ENCODE results near the gene KDM3B. TPM values are rescaled to one million over a fixed set of nuclear protein-coding genes. Genes with fewer than 3 reads are reported as not detected.

KDM3B gene
- total and polyA plus RNA-seq, 2 of the 8 experiments (the other 6 are each of a cell fraction or from before 2014, with no cell fraction given): 27.1 to 78.1 TPM

GRCh38 chr5:138386290-138386689 lies 33.8 kb downstream of the KDM3B start:
- Histone ChIP-seq H3K4me1 (replicated peaks in 1 of 4; ENCODE audit: control insufficient read depth in 3 of 4, insufficient read depth in 4 of 4, low read length in 3 of 4) (no peaks in the 10 kb centered on the region), H3K27me3 (replicated peaks in 1 of 4; ENCODE audit: control insufficient read depth in 3 of 4, extremely low read depth in 1 of 4, insufficient read depth in 3 of 4, low read length in 3 of 4) (no peaks in the 10 kb centered on the region), H3K4ac (replicated peaks; ENCODE audit: insufficient read length, low read depth, low read length) (no peak overlapping the region), H3K36me3 (ENCODE audit: control insufficient read depth in 2 of 4, insufficient read depth in 4 of 4, low read length in 3 of 4) (peaks cover 12 to 49% (median 21%) of the 10 kb centered on the region in 4 experiments), H3K79me2 (ENCODE audit: control insufficient read depth in 1 of 2, insufficient read depth in 2 of 2, low read length in 2 of 2) (no peaks in the 10 kb centered on the region), H4K91ac (replicated peaks; ENCODE audit: insufficient read length, low read length) (no peak overlapping the region), H4K5ac (ENCODE audit: insufficient read length, low read depth, low read length) (no peak overlapping the region), H2BK15ac (ENCODE audit: low read length) (no peak overlapping the region), H2BK12ac (ENCODE audit: low read depth, low read length) (no peak overlapping the region), H3K14ac (ENCODE audit: insufficient read length) (no peak overlapping the region), H2BK5ac (ENCODE audit: low read depth, low read length) (no peak overlapping the region), H3K18ac (ENCODE audit: extremely low read depth, low read length) (no peak overlapping the region), H2BK20ac (ENCODE audit: low read length) (no peak overlapping the region), H2AK5ac (ENCODE audit: low read depth, low read length) (no peak overlapping the region), H2BK120ac (replicated peaks; ENCODE audit: low read depth, low read length) (no peak overlapping the region), H3K79me1 (ENCODE audit: low read depth, low read length) (no peaks in the 10 kb centered on the region), H3K9ac (replicated peaks in 1 of 4; ENCODE audit: extremely low read depth in 1 of 4, low read depth in 3 of 4, low read length in 3 of 4) (no peak overlapping the region), H3K23me2 (ENCODE audit: low read depth, low read length) (no peaks in the 10 kb centered on the region), H3K4me3 (ENCODE audit: extremely low read depth in 1 of 4, insufficient read depth in 2 of 4, low read depth in 3 of 4, low read length in 4 of 4) (no peak overlapping the region), H3K27ac (ENCODE audit: low read depth, low read length) (no peak overlapping the region), H4K8ac (ENCODE audit: extremely low read depth, insufficient read depth, low read length) (no peak overlapping the region), H3K23ac (ENCODE audit: insufficient read length) (no peak overlapping the region), H4K20me1 (replicated peaks in 1 of 2; ENCODE audit: control insufficient read depth in 1 of 2, insufficient read depth in 2 of 2, low read length in 2 of 2) (peaks cover 0 to 2% of the 10 kb centered on the region in 2 experiments), H3K56ac (replicated peaks; ENCODE audit: insufficient read length, low read depth, low read length) (no peak overlapping the region), H3K4me2 (ENCODE audit: insufficient read depth in 1 of 2, low read depth in 2 of 2, low read length in 2 of 2) (no peak overlapping the region), H2AFZ (ENCODE audit: low read length) (no peak overlapping the region), H3K9me3 (ENCODE audit: insufficient read depth in 2 of 2, low read depth in 1 of 2, low read length in 1 of 2) (no peaks in the 10 kb centered on the region)
- 93% methylated on average over 9 of the region's 10 CpGs; no CpG with 5 or more reads in 1 of the 2 experiments for WGBS, 2 experiments (ENCODE audit: extremely low coverage in 1 of 2, insufficient coverage in 1 of 2, insufficient read length in 1 of 2, insufficient replicate concordance in 2 of 2, low coverage in 1 of 2, low lambda C conversion rate in 2 of 2, missing lambda C conversion rate in 1 of 2)
- DNase-seq (ENCODE audit: low read depth in 1 of 2, low spot score in 2 of 2) (no peak), FAIRE-seq (no peak)
- ChIA-PET POLR2A (ENCODE audit: partially characterized antibody) (no interaction called here), CTCF (ENCODE audit: partially characterized antibody) (interaction anchor here (1.5 kb wide), 1 partner anchor 34 kb away, joined by 3 read pairs; the partner anchor contains the start of gene KDM3B)
- TF ChIP-seq RNF2 (IDR thresholded peaks at IDR 0.05; ENCODE audit: borderline replicate concordance, low read depth, low read length, missing control alignments, poor library complexity, severe bottlenecking) (no peak), POLR2A (IDR thresholded peaks at IDR 0.05; ENCODE audit: control extremely low read depth in 1 of 2, low read depth in 2 of 2, low read length in 2 of 2) (no peak), SP4 (IDR thresholded peaks at IDR 0.05; ENCODE audit: low read length) (no peak), SIN3A (conservative IDR thresholded peaks at IDR 0.05 in 1 of 2, IDR thresholded peaks at IDR 0.05 in 1 of 2; ENCODE audit: low read depth in 1 of 2, low read length in 2 of 2) (no peak), NANOG (IDR thresholded peaks at IDR 0.05; ENCODE audit: insufficient read depth, low read depth, low read length, poor library complexity, severe bottlenecking) (no peak), KDM5A (IDR thresholded peaks at IDR 0.05; ENCODE audit: low read length) (no peak), HDAC6 (IDR thresholded peaks at IDR 0.05; ENCODE audit: low read depth, low read length) (no peak), TCF12 (IDR thresholded peaks at IDR 0.05; ENCODE audit: low read depth, low read length) (no peak), CHD1 (IDR thresholded peaks at IDR 0.05; ENCODE audit: low read depth, low read length) (no peak)

Data from H1 (cell line).